ENCODE results near the gene CPEB3.
"Not testable (repeated sequence)": the region's sequence is repeated elsewhere in the genome, so short reads cannot be mapped to it uniquely, and the experiment has no call there.

CPEB3 gene

GRCh38 chr10:92087750-92088395 lies 203.0 kb downstream of the CPEB3 start:
- DNase-seq = peak; percentile 78

DNA sequence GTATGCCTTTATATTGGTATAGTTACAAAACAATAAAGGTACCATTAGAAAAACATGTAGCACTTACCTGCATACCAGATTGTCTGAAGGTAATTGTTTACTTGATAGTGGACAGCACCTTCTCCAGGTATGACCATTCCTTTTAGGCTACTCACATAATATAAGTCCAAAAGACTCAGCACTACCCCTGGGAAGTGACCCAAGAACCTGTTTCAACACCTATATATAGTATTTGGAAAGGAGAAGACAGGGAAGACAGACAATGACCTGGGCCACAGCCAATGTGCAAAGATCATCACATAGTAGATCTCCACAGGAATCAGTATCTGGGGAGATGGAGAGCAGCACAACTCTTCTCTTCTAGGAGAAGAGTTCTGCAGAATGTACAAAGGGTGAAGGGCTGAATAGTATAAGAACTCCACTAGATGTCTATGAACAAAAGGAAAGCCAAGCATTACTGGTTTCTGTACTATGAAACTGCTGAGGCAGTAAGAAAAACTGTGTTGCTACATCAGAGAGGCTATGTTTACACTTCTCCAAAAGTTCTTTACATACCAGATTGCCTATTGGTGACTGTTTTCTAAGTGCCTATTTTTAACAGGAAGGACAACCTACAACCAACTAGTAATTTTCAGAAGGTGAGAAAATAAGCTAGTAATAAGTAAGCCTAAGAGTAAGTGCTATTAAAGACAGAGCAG lies 208.1 kb downstream of the CPEB3 start:
- peak; percentile 68 for DNase-seq

DNA sequence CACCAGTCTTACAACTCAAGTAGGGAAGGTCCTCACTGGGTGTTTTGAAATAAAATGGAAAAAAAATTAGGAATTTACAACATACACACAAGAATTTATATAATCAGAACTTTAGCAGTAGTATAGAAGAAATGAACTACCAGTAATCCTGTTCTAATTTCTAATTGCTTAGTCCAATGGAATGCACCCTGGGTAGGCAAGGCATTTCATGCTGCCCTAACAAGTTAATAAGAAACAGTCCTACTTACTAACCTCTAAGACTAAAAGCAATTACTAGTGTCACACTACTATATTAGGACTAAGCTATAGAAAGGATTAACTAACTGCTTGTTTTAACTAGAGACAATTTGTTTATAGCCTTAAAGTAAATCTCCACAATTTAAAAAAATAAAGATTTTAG lies 209.2 kb downstream of the CPEB3 start:
- DNase-seq = no peak

- no peak for DNase-seq
These were observed 210.6 kb downstream of the CPEB3 start for GRCh38 chr10:92080244-92080643.

- no peak for DNase-seq
These were observed 211.9 kb downstream of the CPEB3 start for GRCh38 chr10:92079003-92079402.

DNA sequence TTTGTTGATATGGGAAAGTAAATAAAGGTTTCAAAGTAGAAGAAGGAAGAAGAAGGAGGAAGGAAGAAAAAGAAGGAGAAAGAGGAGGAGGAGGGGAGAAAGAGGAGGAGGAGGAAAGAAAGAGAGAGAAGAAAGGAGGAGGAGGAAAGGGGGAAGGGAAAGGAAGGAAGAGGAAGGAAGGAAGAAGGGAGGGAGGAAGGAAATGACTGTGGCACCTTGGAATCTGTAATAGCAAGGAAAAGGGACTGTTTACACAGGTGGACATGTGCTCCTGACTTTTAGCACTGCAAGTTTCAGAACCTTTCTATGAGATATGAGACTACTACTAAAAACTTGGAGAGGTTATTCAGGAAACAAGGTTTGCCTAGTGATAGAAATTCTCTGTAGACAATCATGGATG lies 214.2 kb downstream of the CPEB3 start:
- DNase-seq = no peak

DNA sequence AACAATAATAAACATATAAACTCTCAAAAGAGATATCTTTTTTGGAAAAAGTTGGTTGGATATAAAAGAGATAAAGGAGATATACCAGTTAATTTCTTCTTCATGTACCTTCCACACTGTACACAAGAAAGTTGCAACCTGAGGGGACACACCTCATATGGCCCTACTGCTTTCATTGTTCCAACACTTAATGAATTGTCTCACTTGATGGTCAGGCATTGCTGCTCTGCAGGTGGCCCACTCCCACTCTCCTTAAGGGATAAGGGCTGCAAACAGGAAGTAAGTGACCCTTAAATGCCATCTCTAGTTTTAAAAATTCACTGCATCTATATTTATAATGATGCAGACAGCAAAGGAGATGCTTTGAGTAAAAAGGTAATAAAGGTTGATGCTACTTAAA lies 215.0 kb downstream of the CPEB3 start:
- DNase-seq = no peak

DNA sequence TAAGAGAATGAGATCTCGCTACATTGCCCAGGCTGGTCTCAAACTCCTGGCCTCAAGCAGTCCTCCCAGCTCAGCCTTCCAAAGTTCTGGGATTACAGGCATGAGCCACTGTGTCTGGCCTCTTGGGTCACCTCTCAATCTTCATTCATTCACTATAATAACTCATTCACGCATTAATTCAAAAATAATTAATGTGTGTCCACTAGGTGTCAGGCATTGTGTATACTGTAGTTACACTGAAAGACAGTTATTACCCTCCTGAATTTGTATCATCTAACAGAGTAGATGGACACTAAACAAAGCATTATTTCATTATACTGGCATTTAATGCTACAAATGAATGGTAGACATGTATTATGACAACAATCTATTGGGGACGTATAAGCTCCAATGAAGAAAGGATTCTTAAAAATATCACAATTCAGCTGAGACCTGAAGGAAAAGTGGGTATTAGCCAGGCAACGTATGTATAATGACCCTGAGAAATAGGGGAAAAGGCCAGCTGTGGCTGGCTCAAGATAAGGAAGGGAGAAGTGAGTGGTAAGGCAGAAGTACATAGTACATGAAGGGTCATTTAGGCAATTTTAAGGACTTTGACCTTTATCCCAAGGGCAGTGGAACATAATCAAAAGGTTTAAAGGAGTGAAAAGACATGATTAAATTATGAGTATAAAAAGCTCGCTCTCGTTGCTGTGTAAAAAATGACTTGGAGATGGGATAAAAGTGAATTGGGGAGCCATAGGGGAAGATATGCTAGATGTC lies 216.6 kb downstream of the CPEB3 start:
- peak; percentile 9 for DNase-seq

GRCh38 chr10:92068900-92069299 lies 222.0 kb downstream of the CPEB3 start:
- DNase-seq = no peak

- no peak for DNase-seq
These were observed 224.5 kb downstream of the CPEB3 start for GRCh38 chr10:92066386-92066785.

GRCh38 chr10:92064506-92064905 lies 226.4 kb downstream of the CPEB3 start:
- DNase-seq = no peak

GRCh38 chr10:92062273-92062672 lies 228.6 kb downstream of the CPEB3 start:
- DNase-seq = no peak

- DNase-seq = no peak
These were observed 236.1 kb downstream of the CPEB3 start for GRCh38 chr10:92054807-92055206.

- DNase-seq = no peak
These were observed 238.1 kb downstream of the CPEB3 start for GRCh38 chr10:92052741-92053140.

GRCh38 chr10:92052088-92052487 lies 238.8 kb downstream of the CPEB3 start:
- no peak for DNase-seq

DNA sequence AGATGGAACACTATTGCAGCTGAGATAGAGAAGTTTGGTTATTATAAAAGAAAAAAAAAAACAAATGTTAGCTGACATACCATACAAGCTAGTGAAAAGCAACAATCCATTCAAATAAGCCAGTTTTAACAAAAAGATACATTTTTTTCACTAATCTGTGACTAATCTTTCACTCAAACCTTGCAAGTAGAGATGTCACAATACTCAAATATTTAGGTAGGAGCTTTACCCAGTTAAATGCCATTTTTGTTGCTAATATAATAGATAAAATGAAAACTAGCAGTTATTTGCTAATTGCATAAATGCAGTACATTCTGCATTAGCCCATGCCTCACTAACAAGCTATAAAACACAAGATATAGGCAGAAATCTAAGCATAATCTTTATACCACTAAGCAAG lies 243.7 kb downstream of the CPEB3 start:
- DNase-seq = no peak

DNA sequence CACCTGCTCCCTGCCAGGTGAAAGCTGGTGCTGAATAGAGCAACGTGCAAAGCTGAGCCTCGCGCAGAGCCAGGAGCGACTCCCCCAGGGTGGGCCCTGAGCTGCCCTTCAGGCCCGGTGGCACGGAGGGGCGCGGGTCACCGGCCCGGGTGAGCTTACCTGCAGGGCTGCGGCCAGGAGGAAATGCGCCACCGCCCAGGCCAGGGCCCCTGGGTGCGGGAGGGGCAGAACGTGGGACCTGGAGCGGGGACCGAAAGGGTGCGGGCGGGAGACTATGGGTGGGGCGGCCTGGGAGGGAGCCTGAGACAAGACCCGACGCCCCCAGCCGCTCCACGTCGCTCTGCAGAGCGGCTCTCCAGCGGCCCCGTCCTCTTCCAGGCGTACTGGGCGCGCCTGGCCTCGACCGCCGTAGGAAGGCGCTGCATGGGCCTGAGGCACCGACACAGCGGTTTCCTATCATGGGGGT lies 245.2 kb downstream of the CPEB3 start:
- no peak for DNase-seq

DNA sequence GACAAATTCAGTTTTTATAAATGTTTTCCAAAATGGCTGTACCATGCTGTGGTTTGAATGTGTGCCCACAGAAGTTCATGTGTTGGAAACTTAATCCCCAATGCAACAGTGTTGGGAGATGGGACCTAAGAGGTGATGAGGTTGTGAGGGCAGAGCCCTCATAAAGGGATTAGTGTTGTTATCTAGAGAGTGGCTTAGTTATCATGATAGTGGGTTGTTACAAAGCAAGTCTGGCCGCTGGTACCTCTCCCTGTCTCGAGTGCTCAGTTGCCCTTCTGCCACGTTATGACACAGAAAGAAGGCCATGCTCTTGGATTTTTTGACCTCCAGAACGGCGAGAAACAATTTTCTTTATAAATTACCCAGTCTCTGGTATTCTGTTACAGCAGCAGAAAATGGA lies 248.3 kb downstream of the CPEB3 start:
- DNase-seq = no peak

- no peak for DNase-seq
These were observed 251.9 kb downstream of the CPEB3 start for GRCh38 chr10:92038949-92039348.

GRCh38 chr10:92033070-92033469 lies 257.8 kb downstream of the CPEB3 start:
- DNase-seq = not testable (repeated sequence)

GRCh38 chr10:92031580-92031979 lies 259.3 kb downstream of the CPEB3 start:
- no peak for DNase-seq

GRCh38 chr10:92027141-92027540 lies 263.7 kb downstream of the CPEB3 start:
- no peak for DNase-seq

- peak; percentile 26 for DNase-seq
These were observed 265.5 kb downstream of the CPEB3 start for GRCh38 chr10:92025340-92025739.

DNA sequence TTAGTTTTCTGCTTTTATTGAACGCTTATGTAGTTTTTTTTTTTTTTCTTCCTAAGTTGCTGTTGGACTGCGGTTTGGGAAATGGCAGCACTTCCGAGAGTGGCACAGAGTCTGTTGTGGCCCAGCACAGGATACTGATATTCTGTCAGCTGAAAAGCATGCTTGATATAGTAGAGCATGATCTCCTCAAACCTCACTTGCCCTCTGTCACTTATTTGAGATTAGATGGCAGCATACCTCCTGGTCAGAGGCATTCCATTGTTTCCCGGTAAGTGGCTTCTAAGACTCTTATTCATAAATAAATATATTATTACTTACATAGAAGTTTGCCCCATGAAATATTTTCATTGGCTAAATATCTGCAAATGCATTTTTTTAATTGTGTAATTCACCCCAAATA lies 266.2 kb downstream of the CPEB3 start:
- DNase-seq = no peak
